NCI-H82 treated with DMSO at 0.1 percent for 48 hours (cell line): ENCODE measurements around the gene NUDC.
"Not testable (repeated sequence)": the region's sequence is repeated elsewhere in the genome, so short reads cannot be mapped to it uniquely, and the experiment has no call there.

ENCODE experiments used
- DNase-seq: peaks from one replicate; lab custom pipeline; 2025; ENCODE audit not compliant: unreplicated experiment; lab: John Stamatoyannopoulos, UW

The NUDC gene

DNA sequence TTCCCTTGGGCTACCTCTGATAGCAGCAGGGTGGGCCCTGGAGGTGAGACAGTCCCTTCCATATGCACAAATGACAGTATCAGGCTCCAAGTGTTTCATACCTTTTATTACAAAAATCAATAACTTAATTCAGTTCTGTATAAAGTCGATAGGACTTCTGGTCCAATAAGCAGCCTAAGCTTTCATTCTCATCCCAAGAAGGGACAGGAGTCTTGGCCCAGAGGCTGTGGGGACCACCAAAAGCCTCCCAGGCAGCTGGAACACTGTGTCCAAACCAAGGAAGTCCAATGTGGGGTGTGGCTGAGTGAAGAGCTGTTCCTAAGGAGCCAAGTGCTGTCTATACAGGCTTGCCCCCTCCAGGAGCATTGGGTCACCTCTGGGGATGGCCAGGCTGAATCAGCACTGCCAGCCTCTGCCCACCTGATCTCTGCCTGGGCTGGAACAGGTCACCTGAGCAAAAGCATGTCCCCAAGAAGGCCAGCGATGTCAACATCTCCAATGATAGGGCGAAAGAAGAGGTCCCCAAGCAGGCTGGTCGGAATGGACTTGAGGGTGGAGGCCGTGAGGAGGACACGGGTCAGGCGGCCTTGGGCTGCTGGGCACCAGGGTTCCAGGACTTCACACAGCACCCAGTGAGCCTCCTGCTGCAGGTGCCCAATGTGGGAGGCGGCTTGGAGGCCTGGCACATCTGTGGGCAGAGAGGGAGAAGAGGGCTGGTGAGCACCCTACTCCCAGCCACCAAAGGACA, 10.0 kb upstream of the NUDC start:
- DNase-seq, result no peak

DNA sequence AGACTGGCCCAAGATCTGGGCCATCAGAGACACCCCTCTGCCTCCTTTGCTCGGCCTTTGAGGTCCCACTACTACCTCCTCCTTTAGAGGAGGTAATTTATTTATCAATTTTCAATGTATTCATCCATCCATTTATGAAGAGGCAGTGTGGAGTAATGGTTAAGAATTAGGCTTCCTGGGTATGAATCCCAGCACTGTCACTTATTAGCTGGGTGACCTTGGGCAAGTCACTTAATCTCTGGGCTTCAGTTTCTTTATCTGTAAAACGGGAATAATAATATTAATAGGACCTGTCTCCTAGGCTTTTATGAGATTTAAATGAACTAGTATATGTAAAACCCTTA, 9.4 kb upstream of the NUDC start:
- DNase-seq, result no peak

DNA sequence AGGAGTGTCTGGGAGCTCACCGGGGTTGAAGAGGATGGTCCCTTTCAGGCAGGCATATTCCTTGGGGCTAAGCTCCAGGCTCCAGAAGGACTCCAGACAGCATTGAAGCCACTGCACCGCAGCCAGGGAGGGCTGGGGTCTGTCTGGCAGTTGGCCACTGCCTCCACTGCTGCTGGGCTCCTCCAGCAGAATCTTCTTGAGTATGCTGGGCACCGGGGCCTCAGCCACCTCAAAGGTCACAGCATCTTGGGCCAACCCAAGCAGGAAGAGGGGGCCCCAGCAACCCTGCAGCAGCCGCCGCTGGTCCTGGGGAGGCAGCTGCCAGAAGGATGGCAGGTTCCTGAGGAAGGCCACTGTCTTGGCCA, 8.2 kb upstream of the NUDC start:
- no peak for DNase-seq

DNA sequence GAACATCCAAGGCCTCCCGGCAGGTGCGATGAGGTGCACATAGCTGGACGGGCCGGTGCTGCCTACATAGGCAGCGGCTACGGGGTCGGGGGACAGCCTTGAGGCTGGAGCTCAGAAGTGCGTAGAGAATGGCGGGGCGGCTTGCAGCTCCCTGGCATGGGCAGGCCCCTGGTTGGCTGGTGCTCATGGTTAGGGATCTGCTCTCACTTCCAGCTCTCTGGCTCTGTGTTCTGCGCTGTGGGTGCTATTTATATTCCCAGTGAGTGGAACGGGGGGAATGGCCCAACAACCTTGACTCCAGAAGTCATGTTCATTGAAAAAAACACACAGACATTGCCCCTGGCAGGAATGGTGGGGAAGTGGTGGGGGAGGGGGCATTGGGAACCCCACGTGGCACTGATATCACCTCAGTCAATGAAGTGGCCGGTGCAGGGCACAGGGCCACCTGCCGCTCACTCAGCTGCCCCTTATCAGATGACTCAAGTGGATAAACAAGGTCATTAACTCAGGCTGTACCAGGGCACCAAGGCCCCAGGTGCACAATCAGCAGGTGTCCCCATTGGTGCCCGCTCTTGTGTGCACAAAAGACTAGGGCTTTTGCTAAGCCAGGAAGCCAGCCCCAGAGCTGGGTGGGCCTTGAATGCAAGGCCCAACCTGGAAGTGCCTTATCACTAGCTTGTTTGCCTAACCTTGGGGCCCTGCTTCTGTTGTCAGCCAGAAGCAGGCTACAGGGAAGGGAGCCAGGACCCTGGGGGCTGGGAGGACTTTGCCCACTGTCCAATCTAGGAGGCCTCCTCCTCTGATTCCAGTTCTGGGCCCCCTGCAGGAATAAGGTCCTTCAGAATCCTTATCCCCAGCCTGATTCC, 7.6 kb upstream of the NUDC start, which contains the start of gene NR0B2:
Gene NR0B2, minus strand, starts transcription at position 222 of the 866 bp plus-strand sequence. Its CDS starts 35 bp downstream, at position 187.
- DNase-seq, result no peak

DNA sequence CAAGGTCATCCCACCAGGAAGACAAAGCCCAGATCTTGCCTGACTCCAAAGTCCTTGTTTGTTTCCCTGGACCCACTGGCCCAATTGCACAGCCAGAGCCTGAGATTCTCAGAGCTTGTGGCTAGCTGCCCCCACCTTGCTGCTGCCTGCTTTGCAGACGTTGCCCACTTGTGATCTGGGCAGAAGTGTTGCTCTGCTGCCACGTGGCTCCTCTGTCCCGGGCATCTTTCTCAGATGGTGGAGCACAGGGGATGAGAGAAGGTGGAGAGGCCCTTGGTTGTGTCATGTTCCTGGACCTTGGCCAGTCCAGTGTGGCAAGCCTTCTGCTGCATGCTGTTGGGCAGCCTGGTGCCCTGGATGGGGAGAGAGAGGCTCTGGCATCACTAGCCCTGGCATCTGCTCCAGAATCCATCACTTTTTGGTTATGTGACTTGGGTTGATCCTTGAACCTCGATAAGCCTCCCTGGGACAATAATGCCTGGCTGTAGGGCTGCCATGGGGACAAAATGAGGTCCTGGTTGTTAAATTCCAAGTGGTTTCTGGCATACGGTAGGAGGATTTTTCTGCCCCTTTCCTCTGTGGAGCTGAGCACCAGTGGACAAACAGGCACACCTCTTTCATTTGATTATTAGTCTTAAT, 6.2 kb upstream of the NUDC start:
- DNase-seq, result no peak

DNA sequence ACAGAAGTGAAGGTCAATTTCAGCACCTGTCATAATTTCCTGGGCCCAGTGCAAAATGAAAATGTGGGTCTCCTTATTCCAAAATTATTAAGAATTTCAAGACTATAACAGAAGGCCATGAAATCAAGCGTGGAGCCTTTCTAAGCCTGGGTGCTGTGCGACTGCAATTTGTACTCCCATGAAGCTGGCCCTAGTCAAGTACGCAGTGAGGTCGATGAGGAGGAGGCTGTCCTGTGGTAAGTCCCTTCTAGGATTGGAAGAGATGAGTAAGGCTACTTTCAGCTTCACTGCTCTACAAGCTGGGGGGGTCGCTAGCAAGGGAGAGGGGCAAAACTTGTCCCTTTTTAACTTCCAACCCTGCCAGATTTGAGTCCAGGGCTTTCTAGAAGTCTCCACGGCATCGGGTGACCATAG, 410 bp upstream of the NUDC start:
- no peak for DNase-seq

DNA sequence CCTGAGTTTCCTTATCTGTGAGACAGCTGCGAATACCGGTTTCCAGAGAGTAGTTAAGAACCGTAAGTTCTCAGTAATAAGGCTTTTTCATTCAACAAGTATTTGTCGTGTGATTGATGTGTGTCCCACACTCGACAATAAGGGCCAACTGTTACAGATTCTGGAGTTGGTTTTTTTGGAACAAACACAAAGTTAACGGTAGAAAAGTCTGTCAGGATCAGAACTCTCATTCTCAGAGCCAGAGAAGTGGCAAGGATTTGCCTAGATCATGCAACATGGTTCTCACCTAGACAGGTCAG, 837 bp downstream of the NUDC start:
- no peak for DNase-seq

DNA sequence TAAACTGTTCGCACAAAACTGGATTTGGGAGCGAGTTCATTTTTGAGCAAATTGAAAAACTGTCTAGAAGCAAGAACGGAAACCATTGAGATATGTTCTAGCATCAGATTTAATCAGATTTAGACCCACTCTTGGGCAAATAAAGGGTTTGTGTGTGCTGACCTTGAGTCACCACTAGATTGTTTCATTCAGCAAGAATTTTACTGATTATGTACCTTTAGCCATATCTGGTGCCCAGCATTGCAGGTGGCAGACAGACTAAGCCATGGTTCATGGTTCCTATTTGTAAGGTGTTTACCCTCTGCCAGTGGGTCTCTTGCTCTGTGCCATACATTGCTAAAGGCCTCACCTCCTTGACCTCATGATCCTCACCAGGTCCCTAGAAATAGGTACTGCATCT, 1.4 kb downstream of the NUDC start:
- no peak for DNase-seq

DNA sequence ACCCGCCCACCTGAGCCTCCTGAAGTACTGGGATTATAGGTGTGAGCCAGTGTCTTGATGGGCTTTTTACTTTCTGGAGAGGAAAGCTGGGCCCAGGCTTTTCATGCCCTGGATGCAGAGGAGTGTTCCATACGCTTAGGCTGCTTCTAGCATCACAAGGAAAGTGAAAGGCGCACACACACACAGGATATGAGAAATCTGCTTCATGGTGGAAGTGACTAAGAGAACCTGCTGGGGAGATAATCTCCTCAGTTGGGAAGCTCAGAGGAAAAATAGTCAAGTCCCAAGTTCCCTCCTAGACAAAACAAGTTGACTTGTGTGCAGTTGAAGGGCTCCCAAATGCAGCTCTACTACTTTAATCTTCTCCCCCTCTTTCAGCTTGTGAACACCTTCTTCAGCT, 2.2 kb downstream of the NUDC start:
- no peak for DNase-seq

DNA sequence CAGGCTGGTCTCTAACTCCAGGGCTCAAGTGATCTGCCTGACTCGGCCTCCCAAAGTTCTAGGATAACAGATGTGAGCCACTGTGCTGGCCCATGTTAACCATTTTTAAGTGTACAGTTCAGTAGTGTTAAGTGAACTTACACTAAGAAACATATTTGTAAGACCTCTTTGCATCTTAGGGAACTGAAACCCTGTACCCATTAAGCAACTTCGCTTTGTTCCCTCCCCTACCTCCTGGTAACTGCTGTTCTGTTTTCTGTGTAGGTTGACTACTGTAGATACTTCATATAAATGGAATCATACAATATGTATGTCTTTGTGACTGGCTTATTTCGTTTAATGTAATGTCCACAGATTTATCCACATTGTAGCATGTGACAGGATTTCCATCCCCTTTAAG, 11.0 kb downstream of the NUDC start:
- no peak for DNase-seq

DNA sequence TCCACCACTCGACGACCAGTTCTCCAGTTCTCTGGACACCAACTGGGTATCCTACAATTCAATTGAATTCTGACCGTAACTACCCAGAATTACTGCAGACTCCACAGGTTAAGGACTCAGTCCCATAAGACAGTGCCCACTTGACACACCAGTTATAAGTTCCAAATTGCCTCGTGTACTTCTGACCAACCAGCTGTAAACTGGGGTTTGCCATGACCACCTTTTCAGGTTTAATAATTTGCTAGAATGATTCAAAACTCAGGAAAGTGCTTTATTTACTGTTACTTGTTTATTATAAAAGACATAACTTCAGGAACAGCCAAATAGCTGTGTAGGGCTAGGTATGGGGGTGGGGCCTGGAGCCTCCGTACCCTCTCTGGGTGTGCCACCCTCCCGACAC, 15.3 kb downstream of the NUDC start:
- DNase-seq, result no peak

DNA sequence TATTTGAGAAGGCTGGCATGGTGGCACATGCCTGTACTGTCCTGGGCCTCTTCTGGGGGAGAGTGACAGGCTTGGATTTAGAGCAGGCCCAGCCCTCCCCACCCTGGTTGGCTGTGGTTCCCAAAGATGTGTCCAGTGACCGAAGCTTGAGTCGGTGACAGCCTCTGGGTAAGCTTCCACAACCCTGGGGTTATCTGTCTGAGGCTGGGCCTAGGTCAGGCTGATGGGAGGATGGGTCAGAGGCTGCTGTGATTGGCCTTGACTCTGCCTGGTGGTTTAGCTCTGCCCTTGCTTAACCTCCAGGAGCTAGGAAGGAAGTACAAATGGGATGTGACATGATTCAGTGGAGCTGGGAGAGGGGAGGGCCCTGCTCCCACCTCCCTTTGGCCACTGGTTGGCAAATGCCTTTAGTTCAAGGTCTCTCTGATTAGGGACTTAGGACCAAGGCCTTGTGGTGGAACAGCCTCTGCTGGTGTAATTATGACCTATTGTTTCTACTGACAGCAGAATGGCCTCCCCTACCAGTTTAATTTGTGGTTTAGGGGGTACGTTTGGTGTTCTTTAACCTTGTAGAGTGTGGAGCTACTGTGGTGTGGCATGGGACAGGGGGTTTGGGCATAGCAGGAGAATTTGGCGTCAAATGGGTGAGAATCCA, 16.6 kb downstream of the NUDC start:
- no peak for DNase-seq

DNA sequence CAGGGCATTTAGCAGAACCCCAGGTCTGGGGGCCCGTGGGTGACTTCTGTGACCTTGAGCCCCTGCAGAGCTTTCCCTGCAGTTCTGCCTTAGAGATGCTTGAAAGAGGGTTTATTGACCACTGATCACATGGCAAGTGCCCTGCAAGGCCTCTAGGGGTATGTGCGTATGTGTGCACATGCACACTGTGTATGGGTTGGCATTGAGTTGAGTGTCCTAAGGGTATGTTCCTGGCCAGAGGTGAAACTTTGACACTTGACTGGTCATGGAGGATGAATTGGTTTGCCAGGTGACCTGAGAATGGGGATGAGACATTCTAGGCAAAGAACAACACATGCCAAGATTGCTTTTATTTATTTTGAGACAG, 17.1 kb downstream of the NUDC start:
- DNase-seq, result no peak

DNA sequence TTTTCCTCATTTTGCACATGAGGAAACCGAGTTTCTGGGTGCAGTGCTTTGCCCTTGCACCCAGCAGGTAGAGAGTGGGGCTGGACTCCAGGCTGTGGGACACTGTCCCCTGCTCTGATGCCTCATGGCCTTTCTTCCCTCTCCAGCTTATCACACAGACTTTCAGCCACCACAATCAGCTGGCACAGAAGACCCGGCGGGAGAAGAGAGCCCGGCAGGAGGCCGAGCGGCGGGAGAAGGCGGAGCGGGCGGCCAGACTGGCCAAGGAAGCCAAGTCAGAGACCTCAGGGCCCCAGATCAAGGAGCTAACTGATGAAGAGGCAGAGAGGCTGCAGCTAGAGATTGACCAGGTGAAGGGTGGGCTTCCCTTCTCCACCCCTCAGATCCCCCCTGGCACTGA, 19.8 kb downstream of the NUDC start:
- DNase-seq, result no peak

DNA sequence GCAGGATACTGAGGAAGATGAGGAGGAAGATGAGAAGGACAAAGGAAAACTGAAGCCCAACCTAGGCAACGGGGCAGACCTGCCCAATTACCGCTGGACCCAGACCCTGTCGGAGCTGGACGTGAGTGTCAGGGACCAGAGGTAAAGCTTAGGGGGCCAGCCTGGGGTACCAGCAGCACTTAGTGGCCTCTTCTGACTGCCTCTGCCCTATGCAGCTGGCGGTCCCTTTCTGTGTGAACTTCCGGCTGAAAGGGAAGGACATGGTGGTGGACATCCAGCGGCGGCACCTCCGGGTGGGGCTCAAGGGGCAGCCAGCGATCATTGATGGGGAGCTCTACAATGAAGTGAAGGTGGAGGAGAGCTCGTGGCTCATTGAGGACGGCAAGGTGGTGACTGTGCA, 21.1 kb downstream of the NUDC start:
- no peak for DNase-seq

DNA sequence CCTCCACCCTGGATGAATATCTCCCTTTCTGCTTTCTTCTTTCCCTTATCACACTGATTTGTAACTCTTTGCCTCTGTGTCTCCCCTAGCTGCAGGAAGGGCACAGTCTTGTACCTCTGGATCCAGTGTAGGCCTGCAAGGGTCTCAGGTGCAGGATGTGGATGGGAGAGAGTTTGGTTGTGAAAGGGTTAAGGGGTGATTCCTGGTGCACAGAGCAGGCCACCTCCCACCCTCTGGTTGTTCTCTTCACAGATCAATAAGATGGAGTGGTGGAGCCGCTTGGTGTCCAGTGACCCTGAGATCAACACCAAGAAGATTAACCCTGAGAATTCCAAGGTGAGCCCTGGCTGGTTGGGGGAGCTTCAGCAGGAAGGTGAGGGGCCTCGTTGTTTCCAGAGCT, 23.6 kb downstream of the NUDC start:
- no peak for DNase-seq

DNA sequence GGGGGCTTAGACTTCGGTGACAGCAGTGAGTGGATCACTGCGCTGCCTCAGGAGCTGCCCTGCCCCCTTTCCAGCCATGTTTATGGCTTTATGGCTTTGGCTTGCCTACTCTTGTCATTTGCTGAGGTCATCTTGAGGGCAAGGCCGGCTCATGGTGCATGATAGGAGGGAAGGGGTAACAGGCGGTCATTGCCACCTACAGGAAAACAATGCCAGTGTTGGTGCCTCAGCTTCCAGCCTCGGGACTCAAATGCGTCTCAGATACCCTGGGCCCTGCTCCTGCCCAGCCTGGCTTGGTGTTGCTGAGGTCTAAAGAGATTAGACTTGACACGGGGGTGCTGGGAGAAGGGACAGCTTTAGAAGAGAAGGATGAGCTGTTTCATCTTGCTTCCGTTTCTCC, 24.2 kb downstream of the NUDC start:
- no peak for DNase-seq

DNA sequence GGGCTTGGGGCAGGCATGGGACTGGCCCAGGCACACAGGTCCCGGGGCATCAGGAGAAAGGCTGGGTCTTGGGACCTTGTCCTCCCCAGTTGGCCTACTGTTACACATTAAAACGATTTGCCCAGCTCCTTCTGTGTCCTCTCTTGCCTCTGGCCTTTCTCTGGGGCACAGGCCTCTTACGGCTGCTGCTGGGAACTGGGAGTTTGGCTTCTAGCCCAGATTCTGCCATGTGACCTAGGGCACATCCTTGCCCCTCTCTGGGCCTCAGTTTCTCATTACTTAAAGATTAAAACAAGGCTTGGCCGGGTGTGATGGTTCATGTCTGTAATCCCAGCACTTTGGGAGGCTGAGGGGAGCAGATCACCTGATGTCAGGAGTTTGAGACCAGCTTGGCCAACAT, 24.7 kb downstream of the NUDC start:
- no peak for DNase-seq

DNA sequence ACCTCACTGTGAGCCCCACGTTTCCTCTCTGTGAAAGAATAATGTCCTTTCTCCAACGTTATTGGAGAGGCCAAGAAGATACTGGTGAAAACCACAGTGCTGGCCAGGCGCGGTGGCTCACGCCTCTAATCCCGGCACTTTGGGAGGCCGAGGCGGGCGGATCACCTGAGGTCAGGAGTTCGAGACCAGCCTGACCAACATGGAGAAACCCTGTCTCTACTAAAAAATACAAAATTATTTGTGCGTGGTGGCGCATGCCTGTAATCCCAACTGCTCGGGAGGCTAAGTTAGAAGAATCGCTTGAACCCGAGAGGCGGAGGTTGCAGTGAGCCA, 27.1 kb downstream of the NUDC start:
- not testable (repeated sequence) for DNase-seq

DNA sequence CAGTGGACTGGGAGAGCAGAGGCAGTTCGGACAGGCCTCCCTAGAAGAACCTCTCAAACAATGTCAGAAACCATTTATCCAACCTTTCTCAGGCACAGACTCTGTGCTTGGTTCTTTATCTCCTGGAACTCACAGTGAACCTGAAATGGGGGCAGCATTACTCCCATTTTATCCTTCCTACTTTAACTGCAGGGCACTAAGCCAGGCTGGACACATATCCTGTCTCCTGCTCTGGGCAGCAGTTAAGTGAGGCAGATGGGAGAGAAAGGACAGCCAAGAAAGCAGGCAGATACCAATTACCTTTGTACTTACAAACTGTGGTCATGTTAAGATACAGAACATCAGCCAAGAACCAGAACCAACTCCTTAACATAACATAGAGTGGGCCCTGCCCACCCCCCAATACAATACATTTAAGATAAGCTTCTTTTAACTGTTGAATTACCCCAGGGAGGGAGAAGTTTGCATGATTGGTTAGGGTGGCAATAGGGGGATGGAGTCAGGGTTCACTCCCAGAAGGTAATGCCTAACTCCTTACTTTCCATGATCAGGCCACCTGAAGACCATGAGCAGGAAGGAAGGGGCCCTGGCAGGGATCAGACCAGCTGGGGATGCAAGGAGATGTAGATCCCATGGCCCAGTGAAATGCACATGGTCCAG, 27.9 kb downstream of the NUDC start:
- DNase-seq, result no peak

DNA sequence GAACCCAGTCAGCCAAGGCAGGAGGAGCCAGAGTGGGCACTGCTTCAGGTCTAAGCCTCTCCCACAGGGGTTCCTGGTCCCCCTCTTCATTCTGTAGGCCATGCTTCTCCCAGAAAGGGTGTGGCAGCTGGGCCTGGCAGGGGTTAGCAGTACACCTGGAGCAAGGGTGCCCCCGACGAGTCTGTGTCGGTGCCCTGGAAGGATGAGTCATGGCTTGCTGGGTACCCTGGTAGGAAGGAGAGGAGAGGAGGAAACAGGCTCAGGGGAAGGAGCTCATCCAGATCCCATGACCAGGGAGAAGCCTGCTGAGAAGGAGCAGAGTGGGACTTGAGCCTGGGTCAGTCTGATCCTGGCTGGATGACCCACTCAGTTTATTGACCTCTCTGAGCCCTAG, 28.4 kb downstream of the NUDC start:
- DNase-seq, result no peak

DNA sequence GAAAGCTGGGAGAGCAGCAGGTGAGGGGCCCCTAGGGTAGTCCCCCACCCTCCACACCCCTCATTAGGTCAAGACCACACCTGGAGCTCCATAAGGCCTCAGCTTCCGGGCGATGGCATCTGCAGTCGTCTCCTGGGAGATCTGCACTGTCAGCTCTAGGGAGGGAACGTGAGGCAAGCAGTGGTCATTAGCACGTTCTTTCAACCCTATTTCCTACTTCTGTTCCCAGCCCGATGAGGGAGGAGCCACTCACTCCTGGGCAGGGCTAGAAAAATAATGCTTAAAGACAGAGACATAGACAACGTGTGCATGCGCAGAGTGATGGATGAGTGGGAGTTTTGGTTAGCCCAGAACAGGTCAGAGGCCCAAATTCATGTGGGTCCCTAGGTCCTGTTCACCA, 29.1 kb downstream of the NUDC start:
- DNase-seq, result no peak
